GM06990 (cell line): ENCODE data around the gene KMO.

Experiments
- DNase-seq: peaks from one replicate; pipeline ENCODE4 v3.0.0-alpha.2; 2011; ENCODE audit not compliant: insufficient read length; ENCODE audit errors: extremely low read depth
- H3K27me3 ChIP-seq: replicated peaks from 2 replicates; pipeline ENCODE4 v1.6.0; 2011; ENCODE audit warnings: low read length; ENCODE audit not compliant: control insufficient read depth, insufficient read depth
- H3K36me3 ChIP-seq: 2 replicates; pipeline ENCODE4 v1.5.1; 2011; ENCODE audit warnings: low read length; ENCODE audit not compliant: control insufficient read depth, insufficient read depth
- H3K4me3 ChIP-seq: replicated peaks from 2 replicates; pipeline ENCODE4 v1.5.1; 2011; ENCODE audit warnings: low read depth, mild to moderate bottlenecking, control low read depth, low read length
- TF ChIP-seq, protein P1 (sequence below): IDR thresholded peaks from 2 replicates; pipeline ENCODE4 v1.5.1; 2011; ENCODE audit warnings: low read length, control low read depth, mild to moderate bottlenecking, inconsistent platforms; ENCODE audit not compliant: insufficient read depth, poor library complexity, severe bottlenecking

KMO gene

DNA sequence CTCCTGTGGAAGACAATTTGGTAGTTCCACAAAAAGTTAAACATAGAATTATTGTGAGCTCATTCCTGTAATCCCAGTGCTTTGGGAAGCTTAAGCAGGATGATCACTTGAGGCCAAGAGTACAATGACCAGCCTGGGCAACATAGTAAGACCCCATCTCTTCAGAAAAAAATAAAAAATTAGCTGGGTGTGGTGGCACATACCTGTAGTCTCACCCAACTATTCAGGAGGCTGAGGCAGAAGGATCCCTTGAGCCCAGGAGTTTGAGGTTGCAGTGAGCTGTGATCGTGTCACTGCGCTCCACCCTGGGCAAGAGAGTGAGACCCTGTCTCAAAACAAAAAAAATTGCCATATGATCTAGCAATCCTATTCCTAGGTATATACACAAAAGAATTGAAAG, 112.1 kb downstream of the KMO start:
- TF ChIP-seq, protein P1, sequence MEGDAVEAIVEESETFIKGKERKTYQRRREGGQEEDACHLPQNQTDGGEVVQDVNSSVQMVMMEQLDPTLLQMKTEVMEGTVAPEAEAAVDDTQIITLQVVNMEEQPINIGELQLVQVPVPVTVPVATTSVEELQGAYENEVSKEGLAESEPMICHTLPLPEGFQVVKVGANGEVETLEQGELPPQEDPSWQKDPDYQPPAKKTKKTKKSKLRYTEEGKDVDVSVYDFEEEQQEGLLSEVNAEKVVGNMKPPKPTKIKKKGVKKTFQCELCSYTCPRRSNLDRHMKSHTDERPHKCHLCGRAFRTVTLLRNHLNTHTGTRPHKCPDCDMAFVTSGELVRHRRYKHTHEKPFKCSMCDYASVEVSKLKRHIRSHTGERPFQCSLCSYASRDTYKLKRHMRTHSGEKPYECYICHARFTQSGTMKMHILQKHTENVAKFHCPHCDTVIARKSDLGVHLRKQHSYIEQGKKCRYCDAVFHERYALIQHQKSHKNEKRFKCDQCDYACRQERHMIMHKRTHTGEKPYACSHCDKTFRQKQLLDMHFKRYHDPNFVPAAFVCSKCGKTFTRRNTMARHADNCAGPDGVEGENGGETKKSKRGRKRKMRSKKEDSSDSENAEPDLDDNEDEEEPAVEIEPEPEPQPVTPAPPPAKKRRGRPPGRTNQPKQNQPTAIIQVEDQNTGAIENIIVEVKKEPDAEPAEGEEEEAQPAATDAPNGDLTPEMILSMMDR, result no peak
- Histone ChIP-seq H3K27me3 (no peaks in the 10 kb centered on the region), H3K36me3 (no peaks in the 10 kb centered on the region), H3K4me3 (no peak overlapping the region)
- no peak for DNase-seq

DNA sequence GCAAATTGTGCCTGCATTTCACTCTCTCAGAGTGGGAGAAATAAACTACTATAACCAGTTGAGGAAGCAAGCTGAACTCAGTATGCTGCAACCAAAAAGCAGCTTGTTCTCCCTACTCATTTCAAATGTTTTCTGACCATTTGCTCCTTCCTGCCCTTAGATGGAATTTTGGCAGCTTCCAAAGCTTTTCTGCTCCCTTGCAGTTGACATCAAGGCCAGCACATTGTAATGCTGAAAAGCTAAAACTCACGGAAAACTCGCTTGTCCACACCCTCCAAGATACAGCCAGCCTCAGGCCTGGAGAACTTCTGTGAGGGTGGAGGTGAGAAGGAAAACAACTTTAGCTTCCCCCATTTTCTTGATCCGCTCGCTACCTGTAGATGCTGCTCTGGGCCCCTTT, 113.0 kb downstream of the KMO start:
- no peak for DNase-seq
- Histone ChIP-seq H3K27me3 (no peaks in the 10 kb centered on the region), H3K36me3 (no peaks in the 10 kb centered on the region), H3K4me3 (no peak overlapping the region)
- TF ChIP-seq, protein P1, result no peak
